ENCODE measurements around the gene VCPKMT.
A peak's percentile ranks its signal among the peaks of the same experiment; 100 is the strongest.

The VCPKMT gene

DNA sequence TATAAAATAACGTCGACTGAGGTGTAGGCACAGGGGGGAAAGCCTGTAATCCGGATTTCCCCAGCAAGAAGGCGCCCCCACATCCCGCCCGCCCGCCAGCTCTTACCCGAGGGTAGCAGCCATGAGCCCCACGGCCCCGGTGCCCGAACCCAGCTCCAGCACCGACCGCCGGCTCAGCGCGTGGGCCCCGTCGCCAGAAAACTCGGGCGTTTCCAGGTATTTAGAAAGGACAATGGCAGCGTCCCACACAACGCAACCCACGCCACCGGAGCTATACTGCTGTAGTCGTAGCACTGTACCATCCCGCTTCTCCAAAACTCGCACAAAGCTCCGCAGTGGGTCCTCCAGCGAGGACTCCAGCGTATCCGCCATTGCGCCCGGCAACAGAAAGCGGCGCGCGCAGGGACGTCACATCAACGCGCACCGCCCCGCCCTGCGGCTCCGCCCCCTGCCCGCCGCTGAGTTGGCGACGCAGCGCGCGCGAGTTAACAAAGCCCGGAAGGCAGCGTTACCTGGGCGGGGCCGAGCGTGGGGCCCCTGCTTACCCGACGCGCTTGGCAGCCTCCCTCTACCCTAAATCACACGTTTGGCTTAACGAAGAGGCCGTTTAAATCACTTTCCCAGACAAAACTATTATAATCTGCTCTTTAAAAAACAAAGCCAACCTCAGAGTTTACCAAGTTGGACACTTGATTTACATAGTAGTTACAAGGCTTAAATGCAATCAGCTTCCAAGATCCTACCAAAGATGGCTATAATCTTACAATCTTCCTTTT is at the start of gene VCPKMT:
TSS of gene VCPKMT (minus strand) at position 392 of the 776 bp plus-strand sequence. CDS start at position 372, 20 bp downstream.
- DNase-seq, result peak; percentile 99

DNA sequence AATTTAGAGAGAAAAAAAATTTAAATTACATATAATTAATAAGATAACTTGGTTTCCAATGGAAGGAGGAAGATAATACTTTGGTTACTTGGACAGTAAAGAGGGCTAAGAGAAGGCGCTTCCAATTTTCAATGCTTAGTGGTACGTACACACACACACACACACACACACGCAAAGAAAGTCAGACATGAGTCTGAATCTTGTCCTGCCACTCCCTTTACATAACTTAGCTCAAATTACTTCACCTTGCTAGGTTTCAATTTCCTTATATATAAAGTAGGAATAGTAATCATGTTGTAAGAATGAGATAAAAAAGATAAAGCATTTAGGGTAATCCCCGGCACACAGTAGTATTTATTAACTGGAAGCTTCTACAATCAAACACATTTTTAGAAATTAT is 39.7 kb upstream of the VCPKMT start:
- DNase-seq, result no peak

DNA sequence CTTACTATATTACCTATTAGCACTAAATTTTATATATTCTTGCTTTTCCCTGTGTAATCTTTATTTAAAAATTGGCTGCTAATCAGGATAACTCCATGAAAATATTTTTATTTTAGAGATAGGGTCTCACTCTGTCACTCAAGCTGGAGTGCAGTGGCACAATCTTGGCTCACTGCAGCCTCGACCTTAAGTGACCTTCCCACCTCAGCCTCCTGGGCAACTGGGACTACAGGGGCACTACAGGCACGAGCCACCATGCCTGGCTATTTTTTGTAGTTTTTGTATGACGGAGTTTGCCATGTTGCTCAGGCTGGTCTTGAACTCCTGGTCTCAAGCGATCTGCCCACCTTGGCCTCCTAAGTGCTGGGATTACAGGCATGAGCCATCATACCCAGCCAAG is 32.4 kb upstream of the VCPKMT start:
- DNase-seq, result no peak

DNA sequence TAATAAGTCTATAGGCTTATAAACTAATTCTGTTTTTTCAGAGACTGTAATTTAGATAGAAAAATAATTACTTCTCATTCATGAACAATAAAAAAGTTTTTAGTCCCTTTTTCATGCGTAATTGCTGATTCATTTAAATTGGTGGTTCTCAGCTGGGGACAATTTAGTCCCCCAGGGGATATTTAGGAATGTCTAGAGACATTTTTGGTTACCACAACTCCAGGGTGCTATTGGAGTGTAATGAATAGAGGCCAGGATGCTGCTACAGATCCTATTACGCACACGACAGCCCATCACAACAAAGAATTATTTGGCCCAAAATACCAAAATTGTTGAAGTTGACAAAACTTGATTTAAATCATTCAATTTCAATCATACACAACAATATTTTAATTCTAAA is 22.8 kb upstream of the VCPKMT start:
- no peak for DNase-seq

DNA sequence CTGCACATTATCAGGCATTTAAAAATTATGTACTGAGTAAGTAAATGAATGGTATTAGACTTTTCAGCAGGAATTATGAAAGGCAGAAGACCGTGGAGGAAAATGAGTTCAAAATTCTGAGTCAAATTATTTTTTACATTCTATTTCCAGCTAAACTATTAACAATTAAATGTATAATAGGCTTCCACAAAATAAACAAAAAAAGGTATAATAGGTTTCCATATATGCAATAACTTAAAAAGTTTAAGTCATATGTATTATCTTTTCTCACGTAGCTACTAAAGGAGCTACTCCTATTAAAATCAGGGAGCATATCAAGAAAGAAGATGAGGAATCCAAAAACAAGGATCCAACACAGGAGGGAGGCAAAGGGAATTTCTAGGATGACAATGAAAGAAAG is 11.4 kb upstream of the VCPKMT start:
- no peak for DNase-seq

DNA sequence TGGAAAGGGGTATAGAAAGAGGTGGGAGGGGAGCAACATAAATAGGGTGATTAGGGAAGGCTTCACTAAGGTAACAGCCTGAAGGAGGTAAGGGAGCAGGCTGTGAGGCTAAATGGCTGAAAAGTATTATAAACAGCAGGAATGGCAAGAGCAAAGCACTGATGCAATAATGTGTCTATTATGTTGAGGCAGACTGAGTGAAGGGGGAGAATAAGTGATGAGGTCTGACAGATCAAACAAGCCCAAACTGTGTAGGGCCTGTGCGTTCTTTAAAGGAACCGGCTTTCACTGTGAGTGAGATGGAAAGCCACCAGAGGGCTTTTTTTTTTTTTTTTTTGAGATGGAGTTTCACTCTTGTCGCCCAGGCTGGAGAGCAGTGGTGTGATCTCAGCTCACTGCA is 6.7 kb upstream of the VCPKMT start:
- DNase-seq, result no peak

DNA sequence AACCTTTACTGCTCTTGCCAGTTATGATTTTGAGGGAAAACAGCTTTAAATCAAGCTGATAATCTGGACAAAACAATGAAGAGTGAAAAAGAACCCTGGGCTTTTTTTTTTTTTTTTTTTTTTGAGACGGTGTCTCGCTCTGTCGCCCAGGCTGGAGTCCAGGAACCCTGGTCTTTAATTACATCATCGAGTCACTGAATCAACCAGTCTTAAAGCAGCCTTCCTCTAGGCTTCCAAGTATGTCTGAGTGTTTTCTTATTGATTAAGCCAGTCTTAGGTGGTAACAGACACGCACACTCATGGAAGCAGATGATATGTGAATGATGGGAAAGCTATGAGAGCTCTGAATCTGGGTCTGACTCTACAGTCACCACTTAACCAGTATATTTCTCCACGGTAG is 5.9 kb upstream of the VCPKMT start:
- DNase-seq, result no peak

DNA sequence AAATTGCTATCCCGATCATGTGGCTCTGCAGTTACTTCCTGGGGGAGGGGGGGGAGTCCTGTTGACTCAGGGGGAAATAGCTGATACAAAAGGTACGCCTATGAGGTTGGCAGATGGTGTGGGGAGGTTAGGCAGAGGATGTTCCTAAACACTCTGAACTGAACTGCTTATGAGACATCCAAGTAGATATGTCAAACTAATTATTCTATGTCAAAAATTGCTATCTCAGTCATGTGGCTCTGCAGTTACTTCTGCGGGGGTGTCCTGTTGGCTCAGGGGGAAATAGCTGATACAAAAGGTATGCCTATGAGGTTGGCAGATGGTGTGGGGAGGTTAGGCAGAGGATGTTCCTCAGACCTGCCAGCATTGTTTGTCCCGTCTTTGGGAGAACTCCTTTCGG is 5.1 kb upstream of the VCPKMT start:
- DNase-seq, result no peak

DNA sequence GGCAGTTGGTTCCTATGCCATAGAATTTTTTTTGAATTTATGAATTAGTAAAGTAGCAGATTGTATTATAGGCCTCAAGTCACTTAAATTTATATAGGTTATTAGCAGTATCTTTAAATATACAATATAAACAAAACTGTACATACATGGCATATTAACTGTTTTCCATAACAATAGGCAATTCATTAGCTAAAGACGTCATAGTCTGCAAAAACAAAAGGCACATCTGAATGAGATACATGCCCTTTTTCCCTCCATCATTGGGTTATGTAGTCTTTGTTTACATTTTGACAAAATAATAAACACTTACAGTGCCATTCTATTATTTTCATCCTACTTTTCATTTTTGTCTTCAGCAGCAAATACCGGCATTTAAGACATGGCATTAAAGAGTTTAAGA is 1.1 kb upstream of the VCPKMT start:
- no peak for DNase-seq

DNA sequence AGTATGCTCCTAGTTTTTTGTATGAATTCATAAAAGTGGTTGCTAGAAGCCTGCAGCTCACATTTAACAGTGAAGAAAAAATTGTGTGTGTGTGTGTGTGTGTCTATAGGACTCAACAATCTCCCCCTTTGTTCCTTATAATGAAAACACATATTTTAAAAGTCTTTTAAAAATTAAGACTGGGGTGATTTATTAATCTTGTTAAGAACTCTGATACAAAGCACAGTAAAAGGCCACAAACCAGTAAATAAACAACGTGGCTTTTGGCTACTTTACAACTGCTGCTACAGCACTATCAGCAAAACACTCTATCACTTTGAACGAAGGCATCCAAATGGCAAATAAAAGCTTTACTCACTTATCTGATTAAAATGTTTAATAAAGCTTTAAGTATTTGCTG is 594 bp upstream of the VCPKMT start:
- DNase-seq, result no peak

DNA sequence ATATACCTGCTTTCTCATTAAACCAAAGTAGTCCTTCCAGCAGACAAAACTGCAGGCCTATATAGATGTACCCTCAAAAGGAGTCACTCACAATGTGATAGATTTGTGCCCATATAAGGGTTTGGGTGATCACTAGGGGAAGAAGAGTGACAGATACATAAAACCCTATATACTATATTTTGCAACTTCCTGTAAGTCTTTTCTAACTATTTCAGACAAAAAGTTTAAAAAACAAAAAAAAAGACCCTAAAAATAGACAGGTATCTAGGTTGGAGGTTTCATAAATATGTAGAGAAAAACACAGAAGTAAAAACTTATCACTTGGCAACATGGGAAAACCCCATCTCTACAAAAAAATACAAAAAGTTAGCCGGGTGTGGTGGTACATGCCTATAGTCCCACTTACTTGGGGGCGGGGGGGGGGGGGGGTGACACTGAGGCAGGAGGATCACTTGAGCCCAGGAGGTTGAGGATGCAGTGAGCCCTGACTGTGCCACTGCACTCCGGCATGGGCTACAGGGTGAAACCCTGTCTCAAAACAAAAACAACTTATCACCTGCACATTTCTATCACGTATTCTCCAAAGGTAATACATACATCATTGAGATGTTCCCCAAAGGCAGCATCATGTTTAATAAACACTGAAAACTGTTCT is 2.9 kb downstream of the VCPKMT start:
- DNase-seq, result no peak

DNA sequence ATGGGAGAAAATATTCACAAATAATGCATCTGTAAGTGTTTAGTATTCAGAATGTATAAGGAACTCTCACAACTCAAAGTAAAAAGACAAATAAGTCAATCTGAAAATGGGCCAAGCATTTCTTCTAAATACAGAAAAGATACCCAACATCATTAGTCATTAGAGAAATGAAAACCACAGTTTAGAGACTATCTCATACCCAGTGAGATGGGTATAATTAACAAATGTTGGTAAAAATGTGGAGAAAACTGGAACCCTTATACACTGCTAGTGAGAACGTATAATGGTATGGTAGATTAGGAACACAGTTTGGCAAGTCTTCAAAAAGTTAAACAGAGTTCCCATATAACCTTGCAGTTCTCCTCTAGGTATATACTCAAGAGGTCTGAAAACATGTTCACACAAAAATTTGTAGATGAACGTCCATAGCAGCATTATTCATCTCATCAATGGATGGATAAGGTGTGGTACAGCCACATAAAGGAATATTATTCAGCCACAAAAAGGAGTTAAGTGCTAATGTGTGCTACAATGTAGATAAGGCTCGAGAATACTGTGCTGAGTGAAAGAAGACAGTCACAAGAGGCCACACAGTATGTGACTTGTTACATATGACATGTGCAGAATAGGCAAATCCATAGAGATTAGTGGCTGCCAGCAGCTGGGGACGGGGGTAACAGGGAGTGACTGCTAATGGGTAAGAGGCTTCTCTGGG is 5.9 kb downstream of the VCPKMT start:
- no peak for DNase-seq

DNA sequence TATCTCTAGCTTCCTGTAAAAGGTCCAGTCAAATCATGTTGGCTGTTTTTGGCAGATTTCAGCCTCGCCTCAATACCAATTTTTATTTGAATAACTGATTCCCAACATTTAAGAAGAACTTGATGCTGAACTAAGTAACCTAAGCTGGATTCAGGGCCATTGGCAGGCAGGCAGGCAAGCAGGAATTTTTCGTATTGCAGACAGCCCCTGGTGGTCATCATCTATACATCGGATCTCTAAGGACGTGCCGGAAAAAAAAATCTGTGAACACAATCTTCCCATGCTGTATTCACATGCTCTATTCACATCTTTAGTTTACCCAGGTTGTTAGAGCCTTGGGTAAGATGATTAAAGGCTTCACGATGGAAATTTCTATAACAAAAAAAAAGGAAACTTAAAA is 7.0 kb downstream of the VCPKMT start:
- DNase-seq, result no peak

DNA sequence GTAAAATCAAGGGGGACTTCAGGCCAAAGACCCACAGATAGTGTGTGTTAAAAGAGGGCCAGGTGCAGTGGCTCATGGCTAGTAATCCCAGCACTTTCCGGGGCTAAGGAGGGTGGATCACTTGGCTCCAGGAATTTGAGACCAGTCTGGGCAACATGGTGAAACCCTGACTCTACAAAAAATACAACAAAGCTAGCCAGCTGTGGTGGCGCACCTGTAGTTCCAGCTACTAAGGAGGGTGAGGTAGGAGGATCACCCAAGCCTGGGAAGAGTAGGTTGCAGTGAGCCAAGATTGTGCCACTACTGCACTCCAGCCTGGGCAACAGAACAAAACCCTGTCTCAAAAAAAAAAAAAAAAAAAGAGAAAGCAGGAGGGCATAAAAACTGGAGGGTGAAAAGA is 8.5 kb downstream of the VCPKMT start:
- no peak for DNase-seq

DNA sequence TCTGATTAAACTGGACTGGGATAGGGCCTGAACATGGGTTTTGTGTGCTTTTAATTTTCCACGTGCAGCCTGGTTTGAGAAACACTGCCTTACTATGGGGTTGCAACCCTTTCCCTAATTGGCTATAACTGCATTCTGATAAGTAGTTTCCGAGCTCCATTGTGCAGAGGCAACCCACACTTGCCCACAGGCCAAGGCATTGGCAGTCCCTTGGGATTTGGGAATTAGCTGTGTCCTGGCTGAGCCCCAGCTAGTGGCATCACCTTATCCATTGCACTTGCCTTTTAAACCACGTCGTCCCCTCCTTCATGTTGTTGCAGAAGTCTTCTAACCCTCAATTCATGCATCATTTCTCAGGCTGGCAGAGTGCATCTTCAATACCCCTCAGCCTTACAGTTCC is 10.2 kb downstream of the VCPKMT start:
- DNase-seq, result no peak

DNA sequence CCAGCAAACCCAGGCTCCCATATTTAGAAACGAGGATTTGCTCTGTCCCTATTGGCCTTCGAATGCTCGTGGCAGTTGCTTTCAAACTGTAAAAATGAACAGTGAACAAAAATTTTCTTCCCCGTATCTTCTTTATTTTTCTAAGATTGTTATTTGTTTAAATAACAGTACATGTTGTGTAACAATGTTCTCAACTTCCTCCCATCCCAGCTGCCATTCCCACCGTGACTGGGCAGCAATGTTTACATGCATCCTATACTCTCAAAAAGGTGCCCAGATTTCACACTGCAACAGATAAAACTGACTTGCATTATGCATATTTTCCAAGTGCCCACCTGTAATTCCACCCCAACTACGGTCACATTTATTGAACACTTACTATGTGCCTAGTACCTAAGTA is 12.8 kb downstream of the VCPKMT start:
- DNase-seq, result no peak

DNA sequence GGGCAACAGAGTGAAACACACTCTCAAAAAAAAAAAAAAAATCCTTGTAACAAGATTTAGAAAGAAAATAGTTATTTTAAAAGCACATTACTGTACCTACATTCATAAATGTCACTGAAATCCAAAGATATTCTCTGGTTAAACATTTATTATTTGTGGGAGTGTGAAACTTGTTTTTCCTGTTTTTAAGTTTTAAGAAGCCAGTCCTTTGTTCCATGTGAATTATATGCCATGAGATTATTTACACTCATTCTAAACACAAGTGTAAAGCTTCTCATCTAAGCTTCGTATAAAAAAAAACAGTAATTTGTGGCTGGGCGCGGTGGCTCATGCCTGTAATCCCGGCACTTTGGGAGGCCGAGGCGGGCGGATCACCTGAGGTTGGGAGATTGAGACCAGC is 15.0 kb downstream of the VCPKMT start:
- DNase-seq, result no peak

DNA sequence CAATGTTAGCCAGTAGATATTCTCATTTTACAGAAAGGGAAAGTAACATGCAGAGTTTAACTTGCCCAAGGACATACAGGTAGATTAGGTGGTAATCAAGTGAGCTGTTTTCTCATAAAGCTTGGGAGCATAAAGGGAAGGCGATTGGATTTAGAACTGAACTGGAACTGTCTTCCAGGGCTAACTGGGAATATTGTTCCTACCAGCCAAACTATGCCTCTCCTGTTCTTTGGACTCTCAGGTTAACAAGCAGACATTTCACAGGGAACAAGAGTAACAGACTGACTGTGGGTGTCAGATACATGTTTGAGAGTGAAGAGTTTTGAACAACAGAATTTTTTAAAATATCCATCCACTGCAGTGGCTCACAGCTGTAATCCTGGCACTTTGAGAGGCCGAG is 15.6 kb downstream of the VCPKMT start:
- no peak for DNase-seq

DNA sequence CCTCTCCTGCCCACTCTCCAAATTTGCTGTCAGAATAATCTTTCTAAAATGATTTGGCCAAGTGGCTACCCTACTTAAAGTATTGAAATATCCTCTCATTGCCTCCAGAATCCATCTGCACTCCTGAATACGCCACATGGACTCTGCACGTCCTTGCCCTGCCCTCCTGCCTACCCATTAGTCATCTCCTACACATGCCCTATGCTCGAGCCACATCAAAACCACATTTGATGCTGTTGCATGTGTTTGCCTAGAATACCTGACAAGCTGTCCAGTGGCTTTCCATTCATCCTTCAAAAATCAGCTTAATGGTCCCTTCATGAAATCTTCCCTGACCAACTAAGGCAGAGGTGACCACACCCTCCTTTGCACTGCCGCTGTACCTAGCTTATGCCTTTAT is 17.0 kb downstream of the VCPKMT start:
- DNase-seq, result no peak

DNA sequence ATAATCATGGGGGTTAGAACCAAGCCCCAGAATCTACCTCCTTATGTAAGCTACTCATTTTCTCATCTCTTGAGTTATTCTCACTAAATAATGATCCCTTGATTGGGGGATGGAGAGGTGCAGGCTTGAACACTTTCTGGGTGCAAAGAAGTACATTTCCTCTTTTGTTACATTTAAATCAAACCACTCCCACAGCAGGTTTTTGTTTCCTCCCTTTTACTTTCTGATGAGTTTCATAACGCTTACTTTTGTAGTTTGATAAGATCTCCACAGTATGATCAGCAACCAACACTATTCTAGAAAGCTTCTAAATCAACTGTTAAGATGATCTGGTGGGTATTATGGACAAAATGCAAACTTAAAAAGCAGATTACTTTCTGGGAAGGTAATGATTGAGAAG is 20.5 kb downstream of the VCPKMT start:
- DNase-seq, result no peak

DNA sequence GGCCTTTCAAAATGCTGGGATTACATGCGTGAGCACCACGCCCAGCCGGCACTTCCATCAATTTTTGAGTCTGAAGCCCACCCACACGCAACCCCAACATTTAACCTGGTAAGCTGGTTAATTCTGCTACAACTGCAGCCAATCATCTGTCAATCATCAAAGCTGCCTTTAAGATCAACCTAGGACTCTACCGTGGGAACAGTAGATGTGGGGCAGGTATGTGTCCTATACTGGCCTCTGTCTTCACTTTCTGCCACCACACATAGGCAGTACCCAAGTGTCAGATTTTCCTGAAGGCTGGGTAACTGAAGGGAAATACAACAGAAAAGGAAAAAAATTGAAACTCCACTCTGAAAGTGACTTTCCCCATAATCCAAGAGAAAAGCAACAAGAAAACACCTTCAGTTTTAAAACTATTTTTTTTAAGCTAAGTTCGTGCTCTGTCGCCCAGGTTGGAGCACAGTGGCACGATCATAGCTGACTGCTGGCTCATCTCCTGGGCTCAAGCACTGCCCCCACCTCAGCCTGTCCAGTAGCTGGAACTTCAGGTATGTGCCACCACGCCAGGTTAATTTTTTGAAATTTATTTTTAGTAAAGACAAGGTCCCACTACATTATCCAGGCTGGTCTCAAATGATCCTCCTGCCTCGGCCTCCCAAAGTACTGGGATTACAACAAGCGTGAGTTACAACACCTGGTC is 22.2 kb downstream of the VCPKMT start:
- DNase-seq, result no peak

DNA sequence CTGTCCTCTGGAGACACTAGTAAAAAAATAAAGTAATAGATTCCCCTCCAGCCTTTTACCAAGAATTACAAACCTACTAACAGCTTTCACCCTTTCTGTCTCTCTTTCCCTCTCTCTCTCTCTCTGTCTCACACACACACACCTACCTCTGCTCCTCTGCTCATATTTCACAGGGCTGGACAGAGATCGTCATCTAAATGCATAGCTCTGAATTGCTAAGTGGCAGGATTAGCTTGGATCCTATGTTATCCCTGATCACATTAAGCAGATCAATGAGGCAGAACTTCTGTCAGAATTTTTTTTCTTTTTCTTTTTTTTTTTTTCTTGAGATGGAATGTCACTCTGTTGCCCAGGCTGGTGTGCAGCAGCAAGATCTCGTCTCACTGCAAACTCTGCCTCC is 22.9 kb downstream of the VCPKMT start:
- DNase-seq, result no peak

DNA sequence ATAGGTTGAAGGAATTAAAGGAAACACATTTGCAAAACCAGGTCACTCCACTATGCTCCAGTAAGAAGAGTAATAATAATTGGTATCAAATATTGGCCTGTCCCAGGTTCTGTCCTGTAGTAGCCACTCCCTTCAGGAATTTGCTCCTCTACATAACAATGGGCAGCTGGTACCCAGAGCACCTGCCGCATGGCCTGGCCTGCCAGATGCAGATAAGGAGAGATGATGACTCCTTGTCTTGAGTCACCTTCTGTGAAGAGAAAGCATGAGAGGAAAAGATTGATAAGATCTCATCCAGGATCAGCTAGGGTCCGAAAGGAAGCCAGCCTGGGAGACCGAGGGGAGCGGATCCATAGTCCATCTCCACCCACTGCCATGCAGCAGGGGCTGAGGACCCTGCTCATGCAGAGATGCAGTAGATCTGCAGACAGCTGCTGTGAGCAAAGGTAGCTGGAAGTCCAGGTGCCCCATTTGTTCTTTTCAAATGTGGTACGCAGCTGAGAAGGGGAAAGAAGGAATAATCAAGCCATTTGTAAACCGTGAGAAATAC is 24.3 kb downstream of the VCPKMT start:
- DNase-seq, result no peak
